OCI-LY1 (cell line): ENCODE results near the gene FBN1.

ENCODE experiments used
- H2AFZ ChIP-seq: fragments of 200-600 bp; sonication (generic), shearing (Covaris generic); 2 replicates; pipeline ENCODE4 v1.6.0; 2014; ENCODE audit warnings: antibody characterized with exemption, mild to moderate bottlenecking, low read length
- H3F3A ChIP-seq: fragments of 200-600 bp; sonication (generic), shearing (Covaris generic); 2 replicates; pipeline ENCODE4 v1.6.0; 2014; ENCODE audit warnings: mild to moderate bottlenecking, antibody characterized with exemption, low read length, moderate library complexity; ENCODE audit not compliant: insufficient read depth
- H3K27ac ChIP-seq: fragments of 200-600 bp; sonication (generic); 2 replicates; pipeline ENCODE4 v1.5.1; 2014; ENCODE audit warnings: low read length, mixed run types, mild to moderate bottlenecking, low read depth; ENCODE audit not compliant: poor library complexity, severe bottlenecking
- H3K27me3 ChIP-seq: fragments of 200-600 bp; sonication (generic); 2 replicates; pipeline ENCODE4 v1.6.0; 2014; ENCODE audit warnings: antibody characterized with exemption, mild to moderate bottlenecking, low read length, moderate library complexity; ENCODE audit not compliant: insufficient read depth
- H3K36me3 ChIP-seq: fragments of 200-600 bp; sonication (generic); 2 replicates; pipeline ENCODE4 v1.6.1; 2014; ENCODE audit warnings: mild to moderate bottlenecking, antibody characterized with exemption, low read length, moderate library complexity, mixed read lengths; ENCODE audit not compliant: insufficient read depth
- H3K4me1 ChIP-seq: fragments of 200-600 bp; sonication (generic); 2 replicates; pipeline ENCODE4 v1.5.1; 2014; ENCODE audit warnings: mild to moderate bottlenecking, low read length, moderate library complexity; ENCODE audit not compliant: insufficient read depth, severe bottlenecking
- H3K4me2 ChIP-seq: fragments of 200-600 bp; sonication (generic), shearing (Covaris generic); 2 replicates; pipeline ENCODE4 v1.6.1; 2014; ENCODE audit warnings: low read length
- H3K4me3 ChIP-seq: fragments of 200-600 bp; sonication (generic); 2 replicates; pipeline ENCODE4 v1.5.1; 2014; ENCODE audit warnings: low read length, low read depth, mild to moderate bottlenecking, mixed read lengths; ENCODE audit not compliant: poor library complexity, severe bottlenecking
- H3K79me2 ChIP-seq: fragments of 200-600 bp; shearing (Covaris generic); 2 replicates; pipeline ENCODE4 v1.6.1; 2016; ENCODE audit warnings: mixed run types, low read length, mixed read lengths; ENCODE audit not compliant: insufficient read depth
- H3K9ac ChIP-seq: fragments of 200-600 bp; sonication (generic), shearing (Covaris generic); 2 replicates; pipeline ENCODE4 v1.6.1; 2014; ENCODE audit warnings: mild to moderate bottlenecking, low read length, mixed read lengths
- H3K9me2 ChIP-seq: fragments of 200-600 bp; sonication (generic), shearing (Covaris generic); 2 replicates; pipeline ENCODE4 v1.6.1; 2014; ENCODE audit warnings: low read depth, mild to moderate bottlenecking, low read length, mixed read lengths
- H3K9me3 ChIP-seq: fragments of 200-600 bp; shearing (Covaris generic); 2 replicates; pipeline ENCODE4 v1.6.1; 2014; ENCODE audit warnings: low read length, mixed read lengths
- H4K20me1 ChIP-seq: fragments of 200-600 bp; sonication (generic), shearing (Covaris generic); 2 replicates; pipeline ENCODE4 v1.6.0; 2016; ENCODE audit warnings: mild to moderate bottlenecking, low read length; ENCODE audit not compliant: insufficient read depth
- EZH2 ChIP-seq: fragments of 200-600 bp; sonication (generic), shearing (Covaris generic); IDR thresholded peaks from 2 replicates; pipeline ENCODE4 v1.8.0; 2017; ENCODE audit warnings: borderline replicate concordance, mixed run types, mild to moderate bottlenecking, antibody characterized with exemption, low read length, moderate library complexity, mixed read lengths
- TF ChIP-seq, protein P1 (sequence below): fragments of 200-600 bp; sonication (generic), shearing (Covaris generic); IDR thresholded peaks from 2 replicates; pipeline ENCODE4 v1.5.1; 2017; ENCODE audit warnings: mild to moderate bottlenecking, antibody characterized with exemption, low read length, moderate library complexity, mixed read lengths

FBN1 gene

DNA sequence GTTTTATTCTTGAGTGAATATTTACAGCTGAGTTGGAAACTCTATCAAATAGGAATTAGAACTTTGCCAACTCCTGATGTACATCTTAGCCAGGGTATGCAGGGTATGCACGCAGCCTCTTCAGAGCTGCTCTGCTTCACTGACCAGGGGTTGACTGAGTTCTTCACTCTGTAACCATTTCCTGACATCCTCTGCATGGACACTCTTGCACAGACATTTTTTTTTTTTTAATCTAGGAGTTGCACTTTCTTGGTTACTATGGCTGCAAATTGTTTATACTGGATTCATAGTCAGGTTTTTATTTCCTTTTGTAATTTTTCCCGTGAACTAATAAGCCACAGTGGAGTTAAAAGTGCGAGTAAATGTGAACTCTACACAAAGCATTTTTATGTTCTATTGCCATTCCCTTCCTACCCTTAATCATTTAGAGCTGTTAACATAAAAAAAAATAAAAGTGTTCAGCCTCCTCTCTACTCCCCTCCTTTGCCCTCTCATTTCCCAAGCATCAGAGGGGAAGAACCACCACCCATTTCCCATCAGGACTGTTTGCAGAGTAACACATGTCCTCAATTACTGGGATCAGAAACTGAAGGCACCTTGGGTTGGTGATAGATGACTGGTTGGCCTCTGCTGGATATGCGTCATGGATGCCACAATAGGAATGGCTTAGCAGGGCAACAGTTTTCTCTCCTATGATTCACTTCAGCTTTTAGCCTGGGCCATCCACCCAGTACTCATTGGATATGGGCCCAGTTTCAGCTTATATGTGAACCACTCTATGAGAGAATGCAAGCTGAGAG, 260.3 kb downstream of the FBN1 start:
- Histone ChIP-seq H3K27ac (no peak overlapping the region), H3K4me2 (no peak overlapping the region)

DNA sequence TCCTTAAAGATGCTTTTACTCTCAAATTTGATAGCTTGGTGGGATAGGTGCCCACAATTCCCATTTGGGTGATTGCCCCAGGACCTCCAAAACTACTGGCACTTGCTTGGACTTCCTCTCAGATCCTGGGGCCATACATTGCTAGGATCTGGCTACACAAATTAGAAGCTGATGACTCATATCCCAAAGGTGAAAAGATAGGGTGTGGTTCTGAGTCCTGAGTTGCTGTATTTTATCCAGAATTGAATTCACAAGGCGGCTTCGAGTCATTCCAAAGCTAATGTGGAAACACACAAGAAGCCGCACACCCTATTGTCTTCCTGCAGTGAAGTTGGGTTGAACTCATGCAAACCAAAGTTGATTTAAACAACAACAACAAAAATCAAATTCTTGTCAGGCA, 260.9 kb downstream of the FBN1 start:
- TF ChIP-seq, protein P1, sequence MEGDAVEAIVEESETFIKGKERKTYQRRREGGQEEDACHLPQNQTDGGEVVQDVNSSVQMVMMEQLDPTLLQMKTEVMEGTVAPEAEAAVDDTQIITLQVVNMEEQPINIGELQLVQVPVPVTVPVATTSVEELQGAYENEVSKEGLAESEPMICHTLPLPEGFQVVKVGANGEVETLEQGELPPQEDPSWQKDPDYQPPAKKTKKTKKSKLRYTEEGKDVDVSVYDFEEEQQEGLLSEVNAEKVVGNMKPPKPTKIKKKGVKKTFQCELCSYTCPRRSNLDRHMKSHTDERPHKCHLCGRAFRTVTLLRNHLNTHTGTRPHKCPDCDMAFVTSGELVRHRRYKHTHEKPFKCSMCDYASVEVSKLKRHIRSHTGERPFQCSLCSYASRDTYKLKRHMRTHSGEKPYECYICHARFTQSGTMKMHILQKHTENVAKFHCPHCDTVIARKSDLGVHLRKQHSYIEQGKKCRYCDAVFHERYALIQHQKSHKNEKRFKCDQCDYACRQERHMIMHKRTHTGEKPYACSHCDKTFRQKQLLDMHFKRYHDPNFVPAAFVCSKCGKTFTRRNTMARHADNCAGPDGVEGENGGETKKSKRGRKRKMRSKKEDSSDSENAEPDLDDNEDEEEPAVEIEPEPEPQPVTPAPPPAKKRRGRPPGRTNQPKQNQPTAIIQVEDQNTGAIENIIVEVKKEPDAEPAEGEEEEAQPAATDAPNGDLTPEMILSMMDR: no peak
- TF ChIP-seq EZH2: no peak
- Histone ChIP-seq H4K20me1 (no peaks in the 10 kb centered on the region), H3K4me3 (no peak overlapping the region), H3K9ac (no peak overlapping the region), H3K9me3 (no peaks in the 10 kb centered on the region), H3K36me3 (no peaks in the 10 kb centered on the region), H3K79me2 (no peaks in the 10 kb centered on the region), H3K9me2 (0 out of 2 replicates have a peak, but pooled peaks cover 2% of the 10 kb centered on the region), H3K27ac (no peak overlapping the region), H2AFZ (no peak overlapping the region), H3F3A (no peaks in the 10 kb centered on the region), H3K27me3 (no peaks in the 10 kb centered on the region), H3K4me1 (no peaks in the 10 kb centered on the region), H3K4me2 (no peak overlapping the region)

More for the DNA sequence above, 260.3 kb downstream of the FBN1 start:
- Histone ChIP-seq H3K27me3 (no peaks in the 10 kb centered on the region), H3K4me1 (no peaks in the 10 kb centered on the region), H3K36me3 (no peaks in the 10 kb centered on the region), H3K9ac (no peak overlapping the region), H3K4me3 (no peak overlapping the region), H3K9me3 (no peaks in the 10 kb centered on the region), H3K9me2 (0 out of 2 replicates have a peak, but pooled peaks cover 2% of the 10 kb centered on the region), H2AFZ (no peak overlapping the region), H4K20me1 (no peaks in the 10 kb centered on the region), H3F3A (no peaks in the 10 kb centered on the region), H3K79me2 (no peaks in the 10 kb centered on the region)
- TF ChIP-seq EZH2: no peak
- TF ChIP-seq, protein P1: no peak

DNA sequence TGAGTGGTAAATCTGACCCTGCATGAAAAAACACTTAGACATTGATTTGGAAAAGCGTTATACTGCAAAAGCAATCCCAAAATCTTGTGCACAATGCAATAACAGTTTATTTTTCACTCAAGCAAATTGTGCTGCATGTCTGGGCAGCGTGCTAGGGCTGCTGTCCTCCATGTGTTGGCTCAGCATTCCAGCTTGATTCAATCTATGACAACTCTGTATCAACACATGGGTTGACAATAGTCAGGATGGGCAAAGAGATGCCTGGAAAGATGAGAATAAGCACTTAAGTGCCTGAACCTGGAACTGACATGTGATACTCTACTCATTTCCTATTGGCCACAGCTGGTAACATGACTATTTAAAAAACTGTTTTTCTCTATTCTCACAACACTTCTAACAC, 262.5 kb downstream of the FBN1 start:
- H3K79me2 ChIP-seq: no peaks in the 10 kb centered on the region
- no peak overlapping the region for H2AFZ ChIP-seq
- no peaks in the 10 kb centered on the region for H3K9me3 ChIP-seq
- H3K36me3 ChIP-seq: no peaks in the 10 kb centered on the region
- TF ChIP-seq, protein P1: no peak
- TF ChIP-seq EZH2: no peak
- H3K9me2 ChIP-seq: 0 out of 2 replicates have a peak, but pooled peaks cover 2% of the 10 kb centered on the region
- H3K27me3 ChIP-seq: no peaks in the 10 kb centered on the region
- H3F3A ChIP-seq: no peaks in the 10 kb centered on the region
- no peaks in the 10 kb centered on the region for H4K20me1 ChIP-seq
- H3K4me3 ChIP-seq: no peak overlapping the region
- no peak overlapping the region for H3K27ac ChIP-seq
- H3K9ac ChIP-seq: no peak overlapping the region
- no peak overlapping the region for H3K4me2 ChIP-seq
- no peaks in the 10 kb centered on the region for H3K4me1 ChIP-seq
